ENCODE data around the gene AMMECR1L. TPM values are rescaled to one million over a fixed set of nuclear protein-coding genes. Genes with fewer than 3 reads are reported as not detected.

Gene AMMECR1L
- total and polyA plus RNA-seq, 12 donors, result 7.2 to 18.3 (median 12.5) TPM

DNA sequence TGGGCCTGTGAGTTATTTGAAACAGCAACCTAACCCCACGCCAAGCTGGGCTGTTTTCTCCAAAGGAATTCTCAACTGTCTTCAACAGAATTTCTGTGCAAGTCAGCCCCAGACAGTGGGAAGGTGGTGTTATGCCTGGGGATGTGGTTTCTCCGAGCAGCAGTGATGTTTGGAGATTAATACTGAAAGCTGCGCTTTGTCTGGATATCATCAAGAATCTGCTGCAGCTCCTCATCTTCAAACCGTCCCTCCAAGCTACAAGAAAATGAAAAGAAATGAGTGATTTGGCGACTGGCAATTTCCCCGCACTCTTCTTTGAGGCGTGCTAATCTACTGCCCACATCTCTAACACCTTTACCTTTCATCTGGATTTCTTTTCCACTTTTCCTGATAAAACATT is 37.8 kb downstream of the AMMECR1L start:
- H3K4me1 ChIP-seq (replicated peaks in 1 of 2), result no peaks in the 10 kb centered on the region
- WGBS, 4 donors, result 91 to 96% (median 93%) methylated on average over 7 of the region's 7 CpGs
- no peaks in the 10 kb centered on the region for H3K9me3 ChIP-seq (replicated peaks in 1 of 3)
- H3K36me3 ChIP-seq (replicated peaks in 1 of 2), result peaks cover 0 to 67% of the 10 kb centered on the region in 2 donors
- no peak overlapping the region for H3K27ac ChIP-seq
- TF ChIP-seq POLR2A (IDR thresholded peaks at IDR 0.05), result no peak
- TF ChIP-seq, protein P1, sequence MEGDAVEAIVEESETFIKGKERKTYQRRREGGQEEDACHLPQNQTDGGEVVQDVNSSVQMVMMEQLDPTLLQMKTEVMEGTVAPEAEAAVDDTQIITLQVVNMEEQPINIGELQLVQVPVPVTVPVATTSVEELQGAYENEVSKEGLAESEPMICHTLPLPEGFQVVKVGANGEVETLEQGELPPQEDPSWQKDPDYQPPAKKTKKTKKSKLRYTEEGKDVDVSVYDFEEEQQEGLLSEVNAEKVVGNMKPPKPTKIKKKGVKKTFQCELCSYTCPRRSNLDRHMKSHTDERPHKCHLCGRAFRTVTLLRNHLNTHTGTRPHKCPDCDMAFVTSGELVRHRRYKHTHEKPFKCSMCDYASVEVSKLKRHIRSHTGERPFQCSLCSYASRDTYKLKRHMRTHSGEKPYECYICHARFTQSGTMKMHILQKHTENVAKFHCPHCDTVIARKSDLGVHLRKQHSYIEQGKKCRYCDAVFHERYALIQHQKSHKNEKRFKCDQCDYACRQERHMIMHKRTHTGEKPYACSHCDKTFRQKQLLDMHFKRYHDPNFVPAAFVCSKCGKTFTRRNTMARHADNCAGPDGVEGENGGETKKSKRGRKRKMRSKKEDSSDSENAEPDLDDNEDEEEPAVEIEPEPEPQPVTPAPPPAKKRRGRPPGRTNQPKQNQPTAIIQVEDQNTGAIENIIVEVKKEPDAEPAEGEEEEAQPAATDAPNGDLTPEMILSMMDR (IDR thresholded peaks at IDR 0.05), result no peak
- H3K27me3 ChIP-seq, result no peaks in the 10 kb centered on the region
- no peak for DNase-seq
- H3K4me3 ChIP-seq, result no peak overlapping the region
- intact Hi-C loops (cut with DNase I), result no loop called here

GRCh38 chr2:127844973-127845372 is 40.8 kb downstream of the AMMECR1L start:
- Histone ChIP-seq H3K27me3 (no peaks in the 10 kb centered on the region), H3K4me1 (replicated peaks in 1 of 2) (no peaks in the 10 kb centered on the region), H3K4me3 (no peak overlapping the region), H3K36me3 (replicated peaks in 1 of 2) (peaks cover 0 to 45% of the 10 kb centered on the region in 2 donors), H3K27ac (no peak overlapping the region), H3K9me3 (replicated peaks in 1 of 3) (no peaks in the 10 kb centered on the region)
- TF ChIP-seq, protein P1 (IDR thresholded peaks at IDR 0.05), result no peak
- TF ChIP-seq POLR2A (IDR thresholded peaks at IDR 0.05), result no peak
- 80 to 88% (median 84%) methylated on average over 4 of the region's 4 CpGs for WGBS, 4 donors
- no peak for DNase-seq
- intact Hi-C loops (cut with DNase I), result no loop called here

GRCh38 chr2:127843677-127844076 is 42.1 kb downstream of the AMMECR1L start:
- no peaks in the 10 kb centered on the region for H3K9me3 ChIP-seq (replicated peaks in 1 of 3)
- no peak overlapping the region for H3K27ac ChIP-seq
- intact Hi-C loops (cut with DNase I), result no loop called here
- H3K36me3 ChIP-seq (replicated peaks in 1 of 2), result peaks cover 0 to 33% of the 10 kb centered on the region in 2 donors
- DNase-seq, result no peak
- no peaks in the 10 kb centered on the region for H3K4me1 ChIP-seq (replicated peaks in 1 of 2)
- H3K4me3 ChIP-seq, result no peak overlapping the region
- H3K27me3 ChIP-seq, result no peaks in the 10 kb centered on the region
- 93 to 97% (median 94%) methylated on average over 6 of the region's 6 CpGs for WGBS, 4 donors
- TF ChIP-seq, protein P1 (IDR thresholded peaks at IDR 0.05), result no peak
- TF ChIP-seq POLR2A (IDR thresholded peaks at IDR 0.05), result no peak

DNA sequence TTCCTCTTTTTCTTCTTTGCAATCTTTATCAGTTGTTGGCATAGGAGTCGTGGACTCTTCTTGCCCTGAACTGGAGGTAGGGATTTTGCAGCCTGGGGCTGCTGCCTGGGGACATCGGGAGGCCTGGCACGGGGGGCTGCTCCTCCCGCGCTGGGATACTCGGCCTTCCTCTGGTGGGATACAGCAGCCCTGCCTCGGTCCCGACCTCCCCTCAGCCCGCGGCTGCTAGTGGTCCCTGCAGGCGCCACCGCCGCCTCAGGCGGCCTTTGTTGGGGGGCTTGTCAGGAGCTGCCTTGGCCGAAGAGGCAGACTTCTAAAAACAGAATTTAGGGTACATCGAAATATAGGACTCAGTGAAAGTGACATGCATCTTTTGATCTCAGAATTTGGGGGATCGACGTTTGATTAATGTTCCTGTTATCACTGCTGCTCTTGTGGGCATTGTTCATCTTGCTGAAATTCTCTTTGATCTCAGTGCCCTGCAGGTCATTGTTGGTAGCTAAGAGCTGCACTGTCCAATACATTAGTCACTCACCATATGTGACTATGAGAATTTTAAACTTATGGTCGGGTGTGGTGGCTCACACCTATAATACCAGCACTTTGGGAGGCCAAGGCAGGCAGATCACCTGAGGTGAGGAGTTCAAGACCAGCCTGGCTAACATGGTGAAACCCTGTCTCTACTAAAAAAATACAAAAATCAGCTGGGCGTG is 44.1 kb downstream of the AMMECR1L start:
- DNase-seq, result no peak
- Histone ChIP-seq H3K27me3 (no peaks in the 10 kb centered on the region), H3K27ac (no peak overlapping the region), H3K9me3 (replicated peaks in 1 of 3) (no peaks in the 10 kb centered on the region), H3K4me3 (no peak overlapping the region), H3K36me3 (replicated peaks in 1 of 2) (peaks cover 0 to 12% of the 10 kb centered on the region in 2 donors), H3K4me1 (replicated peaks in 1 of 2) (no peaks in the 10 kb centered on the region)
- no peak for TF ChIP-seq POLR2A (IDR thresholded peaks at IDR 0.05)
- TF ChIP-seq, protein P1 (IDR thresholded peaks at IDR 0.05), result no peak
- intact Hi-C loops (cut with DNase I), result no loop called here
- 66 to 77% (median 73%) methylated on average over 9 to 20 of the region's 20 CpGs for WGBS, 4 donors
